ENCODE data around the gene FAS. TPM values are rescaled to one million over a fixed set of nuclear protein-coding genes. Genes with fewer than 3 reads are reported as not detected.

FAS gene
- 10 to 100 TPM in 3 of 4 donors, 1 to 10 TPM in 1; 9.4 to 34.1 (median 17.4) TPM for total RNA-seq

DNA sequence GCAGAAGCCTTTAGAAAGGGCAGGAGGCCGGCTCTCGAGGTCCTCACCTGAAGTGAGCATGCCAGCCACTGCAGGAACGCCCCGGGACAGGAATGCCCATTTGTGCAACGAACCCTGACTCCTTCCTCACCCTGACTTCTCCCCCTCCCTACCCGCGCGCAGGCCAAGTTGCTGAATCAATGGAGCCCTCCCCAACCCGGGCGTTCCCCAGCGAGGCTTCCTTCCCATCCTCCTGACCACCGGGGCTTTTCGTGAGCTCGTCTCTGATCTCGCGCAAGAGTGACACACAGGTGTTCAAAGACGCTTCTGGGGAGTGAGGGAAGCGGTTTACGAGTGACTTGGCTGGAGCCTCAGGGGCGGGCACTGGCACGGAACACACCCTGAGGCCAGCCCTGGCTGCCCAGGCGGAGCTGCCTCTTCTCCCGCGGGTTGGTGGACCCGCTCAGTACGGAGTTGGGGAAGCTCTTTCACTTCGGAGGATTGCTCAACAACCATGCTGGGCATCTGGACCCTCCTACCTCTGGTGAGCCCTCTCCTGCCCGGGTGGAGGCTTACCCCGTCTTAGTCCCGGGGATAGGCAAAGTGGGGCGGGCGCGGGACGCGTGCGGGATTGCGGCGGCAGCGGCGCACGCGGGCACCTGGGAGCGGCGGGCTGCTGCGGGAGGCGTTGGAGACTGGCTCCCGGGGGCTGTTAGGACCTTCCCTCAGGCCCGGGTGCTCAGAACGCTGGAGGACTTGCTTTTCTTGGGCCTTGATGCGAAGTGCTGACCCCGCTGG lies at the start of gene FAS:
Gene FAS (plus strand): TSS at position 415 of the 777 bp plus-strand sequence. CDS start 79 bp downstream, at position 494.
- Histone ChIP-seq H3K4me3 (replicated peaks in 1 of 3) (peak within 1 kb of the TSS; percentile 75 to 86 (median 78)), H3K36me3 (no peaks in the 10 kb centered on the region), H3K4me1 (peaks cover 5 to 6% of the 10 kb centered on the region in 2 donors), H3K27ac (peak within 1 kb of the TSS; percentile 99), H3K27me3 (no peaks in the 10 kb centered on the region), H3K9me3 (no peaks in the 10 kb centered on the region)
- peak in 1 of 2 donors; percentile 84 for TF ChIP-seq POLR2A (IDR thresholded peaks at IDR 0.05)
- TF ChIP-seq, protein P1, sequence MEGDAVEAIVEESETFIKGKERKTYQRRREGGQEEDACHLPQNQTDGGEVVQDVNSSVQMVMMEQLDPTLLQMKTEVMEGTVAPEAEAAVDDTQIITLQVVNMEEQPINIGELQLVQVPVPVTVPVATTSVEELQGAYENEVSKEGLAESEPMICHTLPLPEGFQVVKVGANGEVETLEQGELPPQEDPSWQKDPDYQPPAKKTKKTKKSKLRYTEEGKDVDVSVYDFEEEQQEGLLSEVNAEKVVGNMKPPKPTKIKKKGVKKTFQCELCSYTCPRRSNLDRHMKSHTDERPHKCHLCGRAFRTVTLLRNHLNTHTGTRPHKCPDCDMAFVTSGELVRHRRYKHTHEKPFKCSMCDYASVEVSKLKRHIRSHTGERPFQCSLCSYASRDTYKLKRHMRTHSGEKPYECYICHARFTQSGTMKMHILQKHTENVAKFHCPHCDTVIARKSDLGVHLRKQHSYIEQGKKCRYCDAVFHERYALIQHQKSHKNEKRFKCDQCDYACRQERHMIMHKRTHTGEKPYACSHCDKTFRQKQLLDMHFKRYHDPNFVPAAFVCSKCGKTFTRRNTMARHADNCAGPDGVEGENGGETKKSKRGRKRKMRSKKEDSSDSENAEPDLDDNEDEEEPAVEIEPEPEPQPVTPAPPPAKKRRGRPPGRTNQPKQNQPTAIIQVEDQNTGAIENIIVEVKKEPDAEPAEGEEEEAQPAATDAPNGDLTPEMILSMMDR (IDR thresholded peaks at IDR 0.05) = peak in 1 of 6 experiments; percentile 13
- 1 to 2% methylated on average over 17 to 34 of the region's 51 CpGs for WGBS, 2 donors
- intact Hi-C loops (cut with DNase I) = no loop called here
- peak; percentile 84 to 91 for DNase-seq

DNA sequence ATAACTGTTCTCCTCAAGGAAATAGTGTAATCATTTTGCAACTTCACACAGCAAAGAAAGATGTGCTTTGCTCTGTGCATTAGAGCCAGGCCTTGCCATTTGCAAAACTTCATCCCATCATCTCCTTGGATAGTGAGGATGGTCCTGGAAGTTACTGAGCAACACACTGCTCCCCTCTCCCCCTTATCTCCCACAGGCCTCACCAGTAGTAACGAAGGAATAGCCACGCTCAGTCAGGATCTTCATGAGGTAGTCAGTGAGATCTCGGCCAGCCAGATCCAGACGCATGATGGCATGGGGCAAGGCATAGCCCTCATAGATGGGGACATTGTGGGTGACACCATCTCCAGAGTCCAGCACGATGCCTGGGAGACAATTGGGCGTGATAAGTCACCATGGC lies 49.6 kb upstream of the FAS start:
- peaks cover 11 to 12% of the 10 kb centered on the region in 2 donors for H3K4me1 ChIP-seq
- no peak overlapping the region for H3K27ac ChIP-seq
- intact Hi-C loops (cut with DNase I) = no loop called here
- WGBS, 2 donors = 91 to 92% methylated on average over 6 of the region's 6 CpGs
- no peaks in the 10 kb centered on the region for H3K9me3 ChIP-seq
- H3K36me3 ChIP-seq = no peaks in the 10 kb centered on the region
- H3K4me3 ChIP-seq (replicated peaks in 1 of 3) = no peak overlapping the region
- TF ChIP-seq, protein P1 (IDR thresholded peaks at IDR 0.05) = no peak
- TF ChIP-seq POLR2A (IDR thresholded peaks at IDR 0.05) = no peak
- no peaks in the 10 kb centered on the region for H3K27me3 ChIP-seq
- DNase-seq = no peak

DNA sequence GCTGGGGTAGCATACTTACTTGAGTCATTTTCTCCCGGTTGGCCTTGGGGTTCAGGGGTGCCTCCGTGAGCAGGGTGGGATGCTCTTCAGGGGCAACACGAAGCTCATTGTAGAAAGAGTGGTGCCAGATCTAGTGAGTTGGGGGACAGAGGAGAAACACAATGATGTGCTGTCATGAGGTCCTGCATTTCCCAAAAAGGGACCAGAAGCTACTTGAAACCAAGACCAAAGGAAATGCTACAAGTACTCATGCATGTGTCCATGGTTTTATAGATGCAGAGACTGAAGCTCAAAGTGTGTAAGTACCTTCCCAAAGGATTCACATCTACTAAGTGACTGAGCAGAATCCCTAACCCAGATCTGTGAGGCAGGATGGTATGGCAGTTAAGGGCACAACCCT lies 46.8 kb upstream of the FAS start:
- H3K4me1 ChIP-seq = no peaks in the 10 kb centered on the region
- no peaks in the 10 kb centered on the region for H3K27me3 ChIP-seq
- no peak overlapping the region for H3K27ac ChIP-seq
- no peak for TF ChIP-seq POLR2A (IDR thresholded peaks at IDR 0.05)
- TF ChIP-seq, protein P1 (IDR thresholded peaks at IDR 0.05) = no peak
- no peaks in the 10 kb centered on the region for H3K9me3 ChIP-seq
- no peak for DNase-seq
- no peaks in the 10 kb centered on the region for H3K36me3 ChIP-seq
- intact Hi-C loops (cut with DNase I) = no loop called here
- WGBS, 2 donors = 92 to 96% methylated on average over 3 of the region's 3 CpGs
- H3K4me3 ChIP-seq (replicated peaks in 1 of 3) = no peak overlapping the region

DNA sequence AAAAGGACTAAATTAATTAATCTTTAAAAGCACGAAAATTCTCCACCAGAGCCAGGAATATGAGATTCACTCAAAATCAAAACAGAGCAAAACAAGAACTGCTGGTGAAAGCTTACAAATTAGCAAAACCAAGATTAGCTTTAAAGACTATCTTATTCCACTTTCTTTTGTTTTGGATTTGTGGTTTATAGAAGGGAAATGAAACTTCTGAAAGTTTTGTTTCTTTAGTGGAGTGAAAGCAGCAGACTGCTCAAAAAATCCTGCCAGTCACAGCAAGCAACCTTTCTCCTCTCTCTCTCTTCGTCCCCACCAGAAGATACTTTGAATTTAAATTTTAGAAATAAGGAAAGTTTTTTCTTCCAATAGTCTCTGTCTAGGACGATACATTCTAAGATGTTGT lies 45.8 kb upstream of the FAS start:
- no peak for DNase-seq
- H3K36me3 ChIP-seq = no peaks in the 10 kb centered on the region
- TF ChIP-seq, protein P1 (IDR thresholded peaks at IDR 0.05) = no peak
- no peak for TF ChIP-seq POLR2A (IDR thresholded peaks at IDR 0.05)
- no peaks in the 10 kb centered on the region for H3K27me3 ChIP-seq
- no peak overlapping the region for H3K4me3 ChIP-seq (replicated peaks in 1 of 3)
- WGBS, 2 donors = 67 to 86% methylated on average over 3 of the region's 3 CpGs
- no peaks in the 10 kb centered on the region for H3K4me1 ChIP-seq
- no peaks in the 10 kb centered on the region for H3K9me3 ChIP-seq
- H3K27ac ChIP-seq = peak overlapping the region in 2 of 3 donors; percentile 9 to 11
- intact Hi-C loops (cut with DNase I) = no loop called here

DNA sequence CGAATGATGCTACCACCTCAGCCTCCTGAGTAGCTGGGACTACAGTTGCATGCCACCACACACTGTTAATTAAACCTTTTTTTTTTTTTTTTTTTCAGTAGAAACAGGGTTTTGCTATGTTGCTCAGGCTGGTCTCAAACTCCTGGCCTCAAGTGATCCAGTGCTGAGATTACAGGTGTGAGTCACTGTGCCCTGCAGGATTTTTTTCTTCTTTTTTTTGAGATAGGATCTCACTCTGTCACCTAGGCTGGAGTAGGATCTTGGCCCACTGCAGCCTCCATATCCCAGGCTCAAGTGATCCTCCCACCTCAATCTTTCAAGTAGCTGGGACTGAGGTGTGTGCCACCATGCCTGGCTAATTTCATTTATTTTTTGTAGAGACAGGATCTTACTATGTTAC lies 44.4 kb upstream of the FAS start:
- WGBS, 2 donors = 97 to 100% methylated on average over 1 of the region's 1 CpG
- Histone ChIP-seq H3K4me1 (peaks cover 9 to 12% of the 10 kb centered on the region in 2 donors), H3K27ac (no peak overlapping the region), H3K27me3 (no peaks in the 10 kb centered on the region), H3K36me3 (no peaks in the 10 kb centered on the region), H3K4me3 (replicated peaks in 1 of 3) (no peak overlapping the region), H3K9me3 (no peaks in the 10 kb centered on the region)
- DNase-seq = no peak
- intact Hi-C loops (cut with DNase I) = no loop called here
- TF ChIP-seq, protein P1 (IDR thresholded peaks at IDR 0.05) = no peak
- TF ChIP-seq POLR2A (IDR thresholded peaks at IDR 0.05) = no peak

Measured in thyroid gland (tissue), 4 donors.